SIG-M5 treated with dmso at 0.1 percent for 504 hours (cell line): Measurements from ENCODE around the gene ACTR10.

ENCODE experiments used
- DNase-seq: peaks from one replicate; lab custom pipeline; 2025; ENCODE audit not compliant: unreplicated experiment; lab: John Stamatoyannopoulos, UW

Gene ACTR10

GRCh38 chr14:58199726-58200479 lies at the start of gene ACTR10:
Gene ACTR10, plus strand, starts transcription at chr14:58200149. Its CDS starts 69 bp downstream, at chr14:58200218.
- peak; percentile 76 for DNase-seq

GRCh38 chr14:58150243-58150805 lies 49.6 kb upstream of the ACTR10 start:
- no peak for DNase-seq

- no peak for DNase-seq
Observed at GRCh38 chr14:58151133-58152013, 48.6 kb upstream of the ACTR10 start.

GRCh38 chr14:58152014-58152857 lies 47.7 kb upstream of the ACTR10 start, which contains the start of gene ARMH4:
Gene ARMH4, minus strand, starts transcription at chr14:58152213. Its CDS starts 12,855 bp downstream, at chr14:58139358.
- peak; percentile 65 for DNase-seq

- no peak for DNase-seq
Observed at GRCh38 chr14:58160561-58160960, 39.4 kb upstream of the ACTR10 start.

GRCh38 chr14:58166005-58166983 lies 33.7 kb upstream of the ACTR10 start:
- peak; percentile 71 for DNase-seq

- no peak for DNase-seq
Observed at GRCh38 chr14:58167057-58167456, 32.9 kb upstream of the ACTR10 start.

- DNase-seq = no peak
Observed at GRCh38 chr14:58167891-58168290, 32.1 kb upstream of the ACTR10 start.

GRCh38 chr14:58171090-58171489 lies 28.9 kb upstream of the ACTR10 start:
- DNase-seq = peak; percentile 61

GRCh38 chr14:58177125-58177524 lies 22.8 kb upstream of the ACTR10 start:
- no peak for DNase-seq

- no peak for DNase-seq
Observed at GRCh38 chr14:58189176-58189575, 10.8 kb upstream of the ACTR10 start.

- DNase-seq = no peak
Observed at GRCh38 chr14:58191763-58192601, 8.0 kb upstream of the ACTR10 start.

- no peak for DNase-seq
Observed at GRCh38 chr14:58193542-58193941, 6.4 kb upstream of the ACTR10 start.

GRCh38 chr14:58196198-58196597 lies 3.8 kb upstream of the ACTR10 start:
- DNase-seq = no peak

- DNase-seq = no peak
Observed at GRCh38 chr14:58198086-58198485, 1.9 kb upstream of the ACTR10 start.

GRCh38 chr14:58200480-58200841 lies 512 bp downstream of the ACTR10 start:
- DNase-seq = no peak

- DNase-seq = peak; percentile 8
Observed at GRCh38 chr14:58200846-58201245, 897 bp downstream of the ACTR10 start.

GRCh38 chr14:58213176-58213575 lies 13.2 kb downstream of the ACTR10 start:
- DNase-seq = no peak
